ENCODE results near the gene CST11.

DNA sequence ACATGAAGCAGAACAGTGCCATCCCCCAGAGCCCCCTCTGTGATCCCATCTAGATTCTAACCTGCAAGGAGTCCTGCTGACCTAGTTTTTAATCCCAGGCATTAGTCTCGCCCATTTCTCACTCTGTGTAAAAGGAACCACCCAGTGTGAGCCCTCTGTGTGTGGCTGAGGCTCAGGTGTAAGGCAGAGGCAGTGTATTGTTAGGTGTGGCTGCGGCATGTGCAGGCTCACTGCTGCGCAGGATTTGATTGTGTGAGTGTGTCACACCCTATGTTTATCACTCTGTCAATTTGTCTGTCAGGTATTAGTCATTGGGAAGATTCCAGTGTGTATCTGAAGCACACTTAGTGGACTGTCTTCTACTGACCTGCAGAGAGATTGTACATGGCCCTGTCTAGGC is 24.5 kb upstream of the CST11 start:
- TF ChIP-seq TARDBP (IDR thresholded peaks at IDR 0.05) = no peak
- TF ChIP-seq KDM5B (IDR thresholded peaks at IDR 0.05; ENCODE audit: insufficient replicate concordance, low read depth, low read length) = no peak
